HG03095 (cell line): ENCODE measurements around the gene WDR46.
A peak's percentile ranks its signal among the peaks of the same experiment; 100 is the strongest.

ENCODE experiments used
- ATAC-seq: cut with Tn5 transposase; IDR thresholded peaks from one replicate; pipeline ENCODE4 v1.9.1; 2021; ENCODE audit warnings: moderate library complexity; ENCODE audit not compliant: unreplicated experiment

Gene WDR46

GRCh38 chr6:33314515-33314942, 25.5 kb upstream of the WDR46 start:
- ATAC-seq = no peak

- peak; percentile 27 for ATAC-seq
These were observed 24.9 kb upstream of the WDR46 start, which contains the start of gene TAPBP for GRCh38 chr6:33313709-33314514. Gene TAPBP, minus strand, starts transcription at chr6:33314078. Its CDS starts 37 bp downstream, at chr6:33314041.

- peak; percentile 4 for ATAC-seq
These were observed 24.2 kb upstream of the WDR46 start for GRCh38 chr6:33313105-33313708.

GRCh38 chr6:33312361-33313104, 23.5 kb upstream of the WDR46 start:
- ATAC-seq = no peak

- ATAC-seq = no peak
These were observed 17.3 kb upstream of the WDR46 start for GRCh38 chr6:33306356-33306755.

- ATAC-seq = no peak
These were observed 16.0 kb upstream of the WDR46 start for GRCh38 chr6:33305052-33305451.

GRCh38 chr6:33304216-33304615, 15.2 kb upstream of the WDR46 start:
- ATAC-seq = no peak

GRCh38 chr6:33301877-33302276, 12.8 kb upstream of the WDR46 start:
- ATAC-seq = no peak

GRCh38 chr6:33299237-33299944, 10.4 kb upstream of the WDR46 start:
- ATAC-seq = peak; percentile 66

GRCh38 chr6:33298773-33299236, 9.8 kb upstream of the WDR46 start, which contains the start of gene RGL2:
Gene RGL2, minus strand, starts transcription at chr6:33298942. Its CDS starts 332 bp downstream, at chr6:33298610.
- ATAC-seq = no peak

- ATAC-seq = no peak
These were observed 9.1 kb upstream of the WDR46 start for GRCh38 chr6:33297956-33298772.

GRCh38 chr6:33297406-33297955, 8.4 kb upstream of the WDR46 start:
- no peak for ATAC-seq

GRCh38 chr6:33296797-33297405, 7.9 kb upstream of the WDR46 start:
- no peak for ATAC-seq

- no peak for ATAC-seq
These were observed 6.8 kb upstream of the WDR46 start for GRCh38 chr6:33295621-33296369.

- ATAC-seq = no peak
These were observed 5.2 kb upstream of the WDR46 start for GRCh38 chr6:33294086-33294823.

- no peak for ATAC-seq
These were observed 4.1 kb upstream of the WDR46 start for GRCh38 chr6:33292996-33293682.

GRCh38 chr6:33290459-33290858, 1.4 kb upstream of the WDR46 start:
- no peak for ATAC-seq
